HG03066 (cell line): ENCODE measurements around the gene CEP72.
"Not testable (repeated sequence)": the region's sequence is repeated elsewhere in the genome, so short reads cannot be mapped to it uniquely, and the experiment has no call there.

Experiments
- ATAC-seq: cut with Tn5 transposase; IDR thresholded peaks from one replicate; pipeline ENCODE4 v1.9.1; 2021; ENCODE audit warnings: low read depth; ENCODE audit not compliant: unreplicated experiment

CEP72 gene

DNA sequence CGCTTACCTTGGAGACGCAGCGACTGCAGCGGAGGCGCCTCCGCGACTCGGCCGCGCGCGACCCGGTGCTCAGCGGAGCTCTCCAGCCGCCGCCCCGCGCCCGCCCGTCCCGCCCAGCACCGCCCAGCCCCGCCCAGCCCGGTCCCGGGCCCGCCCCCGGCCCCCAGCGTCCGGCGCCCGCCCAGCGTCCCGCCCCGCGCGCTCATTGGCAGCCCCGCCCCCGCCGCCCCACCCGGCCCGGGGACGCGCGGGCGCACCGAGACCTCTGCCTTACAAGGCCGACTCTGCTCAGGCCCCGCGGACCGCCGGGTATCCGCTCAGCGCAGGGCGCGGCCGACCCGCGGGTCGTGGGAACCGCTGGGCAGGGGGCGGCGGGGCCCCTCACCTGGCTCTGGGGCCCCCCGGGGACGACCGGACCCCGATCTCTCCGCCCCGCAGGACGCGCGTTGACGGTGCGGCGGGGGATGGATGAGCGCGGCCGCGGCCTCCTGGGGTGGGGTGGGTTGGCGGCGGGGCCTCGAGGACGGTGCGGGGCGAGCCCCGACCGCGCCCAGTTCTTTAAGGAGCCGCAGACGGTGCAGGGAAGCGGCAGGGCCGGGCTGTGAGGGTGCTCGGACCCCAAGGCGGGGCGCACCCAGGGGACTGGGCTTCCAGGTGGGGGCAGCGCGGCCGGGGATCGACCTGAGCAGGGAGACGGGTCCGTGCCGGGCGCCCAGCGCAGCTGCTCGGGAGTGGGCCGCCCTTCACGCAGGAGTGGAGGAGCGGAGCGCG, 81.3 kb downstream of the CEP72 start, which contains the start of gene TPPP:
Gene TPPP (minus strand): TSS at position 82 of the 771 bp plus-strand sequence. CDS start 15,292 bp downstream, outside the sequence.
- ATAC-seq: peak; percentile 71

DNA sequence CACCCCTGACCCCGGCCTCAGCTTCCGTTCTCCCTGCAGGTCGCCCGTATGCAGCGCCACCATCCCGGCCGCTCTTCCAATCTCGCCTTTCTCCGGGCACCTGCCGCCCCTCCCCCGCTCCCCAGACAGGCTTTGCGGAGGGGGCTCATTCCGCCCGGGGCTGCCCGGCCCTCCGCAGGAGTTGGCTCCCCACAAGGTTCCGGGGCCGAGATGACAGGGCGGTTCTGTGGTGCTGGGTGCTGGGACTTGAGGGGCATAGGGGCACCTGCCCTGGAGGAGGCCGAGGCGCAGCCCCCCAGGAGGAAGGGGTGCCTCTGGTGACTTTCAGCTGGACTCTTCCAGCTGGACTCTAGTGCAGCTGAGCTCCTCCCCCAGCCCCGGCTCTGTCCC, 81.9 kb downstream of the CEP72 start:
- ATAC-seq: not testable (repeated sequence)

DNA sequence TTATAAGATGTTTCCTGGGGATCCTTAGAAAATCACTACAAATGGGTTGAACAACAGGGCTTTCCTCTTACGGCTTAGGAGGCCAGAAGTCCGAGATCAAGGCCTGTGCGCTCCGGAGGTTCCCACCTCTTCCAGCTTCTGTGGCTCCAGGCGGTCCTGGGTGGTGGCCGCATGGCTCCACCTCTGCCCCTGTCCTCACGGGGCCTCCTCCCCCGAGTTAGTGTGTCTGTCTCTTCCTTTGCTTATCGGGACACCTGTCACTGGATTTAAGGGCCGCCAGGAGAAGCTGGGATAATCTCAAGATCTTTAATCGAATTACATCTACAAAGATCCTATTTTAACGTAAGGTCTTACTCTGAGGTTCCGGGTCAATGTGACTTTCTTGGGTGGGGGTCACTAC, 83.3 kb downstream of the CEP72 start:
- not testable (repeated sequence) for ATAC-seq

DNA sequence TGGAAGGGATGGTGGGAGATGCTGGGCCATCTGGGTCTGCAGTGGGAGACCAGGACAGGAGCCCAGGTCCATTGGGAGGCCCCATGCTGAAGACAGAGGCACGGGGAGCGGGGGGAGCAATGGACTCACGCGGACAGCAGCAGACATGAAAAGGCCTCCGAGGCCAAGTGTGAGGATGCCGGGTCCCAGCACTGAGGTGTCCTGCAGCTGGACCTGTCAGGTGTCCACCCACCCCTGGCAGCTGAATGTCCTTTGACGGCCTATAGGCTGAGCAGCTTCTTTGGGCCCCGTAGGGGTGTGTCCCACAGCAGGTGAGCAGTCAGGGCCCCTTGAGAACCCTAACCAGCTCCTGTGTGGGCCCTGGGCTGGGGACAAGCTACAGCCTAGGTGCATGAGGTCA, 84.1 kb downstream of the CEP72 start:
- not testable (repeated sequence) for ATAC-seq

DNA sequence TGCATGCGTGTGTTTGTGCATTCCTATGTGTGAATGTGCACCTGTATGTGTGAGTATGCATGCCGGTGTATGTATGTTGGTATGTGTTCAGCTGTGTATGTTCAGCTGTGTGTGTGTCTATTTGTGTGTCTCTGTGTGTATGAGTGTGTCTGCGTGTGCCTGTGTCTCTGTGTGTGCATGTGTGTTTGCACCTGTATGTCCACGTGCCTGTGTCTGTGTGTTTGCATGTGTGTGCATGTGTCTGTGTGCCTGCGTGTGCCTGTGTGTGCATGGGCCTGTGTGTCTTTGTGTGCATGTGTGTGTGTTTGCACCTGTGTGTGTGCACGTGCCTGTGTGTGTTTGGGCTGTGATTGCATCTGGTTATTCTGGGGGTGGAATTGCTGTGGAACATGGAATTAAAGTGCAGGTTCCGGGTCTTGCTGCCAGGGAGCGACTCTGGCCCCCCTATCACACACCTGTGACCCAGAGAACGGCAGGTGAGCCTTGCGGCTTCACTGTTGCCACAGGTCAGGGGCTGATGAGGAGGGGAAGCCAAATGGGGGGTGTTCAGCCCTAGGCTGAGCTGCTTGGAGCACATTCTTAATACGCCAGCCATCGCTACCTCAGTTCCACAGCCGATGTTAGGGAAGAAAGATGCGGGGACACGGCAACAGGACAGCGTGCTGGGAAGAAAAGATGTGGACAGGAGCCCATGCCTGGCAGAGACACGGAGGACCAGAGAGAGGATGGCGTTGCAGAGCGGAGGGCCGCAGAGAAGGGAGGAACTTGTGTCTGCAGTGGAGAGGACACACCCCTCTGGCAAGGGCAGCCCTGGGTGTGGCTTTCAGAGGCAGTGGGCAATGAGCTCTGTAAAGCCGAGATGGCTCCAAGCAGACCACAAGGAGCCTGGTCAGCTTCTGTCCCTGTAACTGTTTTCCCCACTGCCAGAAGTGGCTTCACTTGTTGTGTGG, 84.9 kb downstream of the CEP72 start:
- not testable (repeated sequence) for ATAC-seq
